ENCODE results near the gene TTF1. TPM values are rescaled to one million over a fixed set of nuclear protein-coding genes. Genes with fewer than 3 reads are reported as not detected.
A peak's percentile ranks its signal among the peaks of the same experiment; 100 is the strongest.

TTF1 gene
- total and polyA plus RNA-seq, 10 of the 15 experiments (the other 5 are each of a cell fraction or from before 2014, with no cell fraction given) = 11.3 to 25.5 (median 16.0) TPM

DNA sequence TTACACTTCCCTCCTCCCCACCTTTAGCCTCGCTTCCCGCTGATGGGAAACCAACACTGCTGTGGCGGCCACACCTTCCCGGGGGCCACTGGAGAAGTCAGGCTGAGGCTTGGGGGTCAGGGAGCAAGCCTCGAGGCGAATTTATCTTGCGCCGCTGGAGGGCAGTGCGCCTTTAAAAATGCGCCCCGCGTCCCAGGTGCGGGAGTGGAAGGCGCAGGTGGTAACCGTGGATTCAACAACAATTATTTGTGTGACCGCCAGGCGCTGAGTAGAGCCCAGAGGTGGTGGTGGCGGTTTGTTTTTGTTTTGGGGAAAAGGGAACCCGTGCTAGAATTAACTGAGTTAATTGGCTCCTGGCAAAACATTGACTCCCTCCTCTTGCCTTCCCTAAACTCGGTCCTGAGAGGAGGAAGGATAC, 4.5 kb upstream of the TTF1 start (continued):
- TF ChIP-seq, protein P1, sequence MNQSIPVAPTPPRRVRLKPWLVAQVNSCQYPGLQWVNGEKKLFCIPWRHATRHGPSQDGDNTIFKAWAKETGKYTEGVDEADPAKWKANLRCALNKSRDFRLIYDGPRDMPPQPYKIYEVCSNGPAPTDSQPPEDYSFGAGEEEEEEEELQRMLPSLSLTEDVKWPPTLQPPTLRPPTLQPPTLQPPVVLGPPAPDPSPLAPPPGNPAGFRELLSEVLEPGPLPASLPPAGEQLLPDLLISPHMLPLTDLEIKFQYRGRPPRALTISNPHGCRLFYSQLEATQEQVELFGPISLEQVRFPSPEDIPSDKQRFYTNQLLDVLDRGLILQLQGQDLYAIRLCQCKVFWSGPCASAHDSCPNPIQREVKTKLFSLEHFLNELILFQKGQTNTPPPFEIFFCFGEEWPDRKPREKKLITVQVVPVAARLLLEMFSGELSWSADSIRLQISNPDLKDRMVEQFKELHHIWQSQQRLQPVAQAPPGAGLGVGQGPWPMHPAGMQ (IDR thresholded peaks at IDR 0.05; ENCODE audit: borderline replicate concordance) = no peak
- TF ChIP-seq, protein P2, sequence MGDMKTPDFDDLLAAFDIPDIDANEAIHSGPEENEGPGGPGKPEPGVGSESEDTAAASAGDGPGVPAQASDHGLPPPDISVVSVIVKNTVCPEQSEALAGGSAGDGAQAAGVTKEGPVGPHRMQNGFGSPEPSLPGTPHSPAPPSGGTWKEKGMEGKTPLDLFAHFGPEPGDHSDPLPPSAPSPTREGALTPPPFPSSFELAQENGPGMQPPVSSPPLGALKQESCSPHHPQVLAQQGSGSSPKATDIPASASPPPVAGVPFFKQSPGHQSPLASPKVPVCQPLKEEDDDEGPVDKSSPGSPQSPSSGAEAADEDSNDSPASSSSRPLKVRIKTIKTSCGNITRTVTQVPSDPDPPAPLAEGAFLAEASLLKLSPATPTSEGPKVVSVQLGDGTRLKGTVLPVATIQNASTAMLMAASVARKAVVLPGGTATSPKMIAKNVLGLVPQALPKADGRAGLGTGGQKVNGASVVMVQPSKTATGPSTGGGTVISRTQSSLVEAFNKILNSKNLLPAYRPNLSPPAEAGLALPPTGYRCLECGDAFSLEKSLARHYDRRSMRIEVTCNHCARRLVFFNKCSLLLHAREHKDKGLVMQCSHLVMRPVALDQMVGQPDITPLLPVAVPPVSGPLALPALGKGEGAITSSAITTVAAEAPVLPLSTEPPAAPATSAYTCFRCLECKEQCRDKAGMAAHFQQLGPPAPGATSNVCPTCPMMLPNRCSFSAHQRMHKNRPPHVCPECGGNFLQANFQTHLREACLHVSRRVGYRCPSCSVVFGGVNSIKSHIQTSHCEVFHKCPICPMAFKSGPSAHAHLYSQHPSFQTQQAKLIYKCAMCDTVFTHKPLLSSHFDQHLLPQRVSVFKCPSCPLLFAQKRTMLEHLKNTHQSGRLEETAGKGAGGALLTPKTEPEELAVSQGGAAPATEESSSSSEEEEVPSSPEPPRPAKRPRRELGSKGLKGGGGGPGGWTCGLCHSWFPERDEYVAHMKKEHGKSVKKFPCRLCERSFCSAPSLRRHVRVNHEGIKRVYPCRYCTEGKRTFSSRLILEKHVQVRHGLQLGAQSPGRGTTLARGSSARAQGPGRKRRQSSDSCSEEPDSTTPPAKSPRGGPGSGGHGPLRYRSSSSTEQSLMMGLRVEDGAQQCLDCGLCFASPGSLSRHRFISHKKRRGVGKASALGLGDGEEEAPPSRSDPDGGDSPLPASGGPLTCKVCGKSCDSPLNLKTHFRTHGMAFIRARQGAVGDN (IDR thresholded peaks at IDR 0.05) = no peak
- TF ChIP-seq ZSCAN29 (IDR thresholded peaks at IDR 0.05) = no peak
- TF ChIP-seq RB1 (IDR thresholded peaks at IDR 0.05; ENCODE audit: borderline replicate concordance) = no peak
- TF ChIP-seq, protein P3, sequence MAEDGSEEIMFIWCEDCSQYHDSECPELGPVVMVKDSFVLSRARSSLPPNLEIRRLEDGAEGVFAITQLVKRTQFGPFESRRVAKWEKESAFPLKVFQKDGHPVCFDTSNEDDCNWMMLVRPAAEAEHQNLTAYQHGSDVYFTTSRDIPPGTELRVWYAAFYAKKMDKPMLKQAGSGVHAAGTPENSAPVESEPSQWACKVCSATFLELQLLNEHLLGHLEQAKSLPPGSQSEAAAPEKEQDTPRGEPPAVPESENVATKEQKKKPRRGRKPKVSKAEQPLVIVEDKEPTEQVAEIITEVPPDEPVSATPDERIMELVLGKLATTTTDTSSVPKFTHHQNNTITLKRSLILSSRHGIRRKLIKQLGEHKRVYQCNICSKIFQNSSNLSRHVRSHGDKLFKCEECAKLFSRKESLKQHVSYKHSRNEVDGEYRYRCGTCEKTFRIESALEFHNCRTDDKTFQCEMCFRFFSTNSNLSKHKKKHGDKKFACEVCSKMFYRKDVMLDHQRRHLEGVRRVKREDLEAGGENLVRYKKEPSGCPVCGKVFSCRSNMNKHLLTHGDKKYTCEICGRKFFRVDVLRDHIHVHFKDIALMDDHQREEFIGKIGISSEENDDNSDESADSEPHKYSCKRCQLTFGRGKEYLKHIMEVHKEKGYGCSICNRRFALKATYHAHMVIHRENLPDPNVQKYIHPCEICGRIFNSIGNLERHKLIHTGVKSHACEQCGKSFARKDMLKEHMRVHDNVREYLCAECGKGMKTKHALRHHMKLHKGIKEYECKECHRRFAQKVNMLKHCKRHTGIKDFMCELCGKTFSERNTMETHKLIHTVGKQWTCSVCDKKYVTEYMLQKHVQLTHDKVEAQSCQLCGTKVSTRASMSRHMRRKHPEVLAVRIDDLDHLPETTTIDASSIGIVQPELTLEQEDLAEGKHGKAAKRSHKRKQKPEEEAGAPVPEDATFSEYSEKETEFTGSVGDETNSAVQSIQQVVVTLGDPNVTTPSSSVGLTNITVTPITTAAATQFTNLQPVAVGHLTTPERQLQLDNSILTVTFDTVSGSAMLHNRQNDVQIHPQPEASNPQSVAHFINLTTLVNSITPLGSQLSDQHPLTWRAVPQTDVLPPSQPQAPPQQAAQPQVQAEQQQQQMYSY (CRISPR knock-in tag; IDR thresholded peaks at IDR 0.05) = no peak
- TF ChIP-seq NFYA (IDR thresholded peaks at IDR 0.05; ENCODE audit: borderline replicate concordance, low read depth, low read length) = no peak
- TF ChIP-seq PML (IDR thresholded peaks at IDR 0.05; ENCODE audit: low read length) = no peak
- TF ChIP-seq ATF7 (IDR thresholded peaks at IDR 0.05; ENCODE audit: low read depth) = no peak
- 0 out of 2 replicates have a peak, but pooled peaks have one; percentile 22 for TF ChIP-seq SMARCA5 (IDR thresholded peaks at IDR 0.05)
- TF ChIP-seq DPF2 (IDR thresholded peaks at IDR 0.05) = no peak
- no peak for TF ChIP-seq CREB1 (IDR thresholded peaks at IDR 0.05; ENCODE audit: low read depth)
- TF ChIP-seq, protein P4, sequence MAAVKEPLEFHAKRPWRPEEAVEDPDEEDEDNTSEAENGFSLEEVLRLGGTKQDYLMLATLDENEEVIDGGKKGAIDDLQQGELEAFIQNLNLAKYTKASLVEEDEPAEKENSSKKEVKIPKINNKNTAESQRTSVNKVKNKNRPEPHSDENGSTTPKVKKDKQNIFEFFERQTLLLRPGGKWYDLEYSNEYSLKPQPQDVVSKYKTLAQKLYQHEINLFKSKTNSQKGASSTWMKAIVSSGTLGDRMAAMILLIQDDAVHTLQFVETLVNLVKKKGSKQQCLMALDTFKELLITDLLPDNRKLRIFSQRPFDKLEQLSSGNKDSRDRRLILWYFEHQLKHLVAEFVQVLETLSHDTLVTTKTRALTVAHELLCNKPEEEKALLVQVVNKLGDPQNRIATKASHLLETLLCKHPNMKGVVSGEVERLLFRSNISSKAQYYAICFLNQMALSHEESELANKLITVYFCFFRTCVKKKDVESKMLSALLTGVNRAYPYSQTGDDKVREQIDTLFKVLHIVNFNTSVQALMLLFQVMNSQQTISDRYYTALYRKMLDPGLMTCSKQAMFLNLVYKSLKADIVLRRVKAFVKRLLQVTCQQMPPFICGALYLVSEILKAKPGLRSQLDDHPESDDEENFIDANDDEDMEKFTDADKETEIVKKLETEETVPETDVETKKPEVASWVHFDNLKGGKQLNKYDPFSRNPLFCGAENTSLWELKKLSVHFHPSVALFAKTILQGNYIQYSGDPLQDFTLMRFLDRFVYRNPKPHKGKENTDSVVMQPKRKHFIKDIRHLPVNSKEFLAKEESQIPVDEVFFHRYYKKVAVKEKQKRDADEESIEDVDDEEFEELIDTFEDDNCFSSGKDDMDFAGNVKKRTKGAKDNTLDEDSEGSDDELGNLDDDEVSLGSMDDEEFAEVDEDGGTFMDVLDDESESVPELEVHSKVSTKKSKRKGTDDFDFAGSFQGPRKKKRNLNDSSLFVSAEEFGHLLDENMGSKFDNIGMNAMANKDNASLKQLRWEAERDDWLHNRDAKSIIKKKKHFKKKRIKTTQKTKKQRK (IDR thresholded peaks at IDR 0.05; ENCODE audit: low read depth, low read length) = no peak
- TF ChIP-seq SP1 (IDR thresholded peaks at IDR 0.05; ENCODE audit: low read depth, low read length) = no peak
- TF ChIP-seq, protein P5, sequence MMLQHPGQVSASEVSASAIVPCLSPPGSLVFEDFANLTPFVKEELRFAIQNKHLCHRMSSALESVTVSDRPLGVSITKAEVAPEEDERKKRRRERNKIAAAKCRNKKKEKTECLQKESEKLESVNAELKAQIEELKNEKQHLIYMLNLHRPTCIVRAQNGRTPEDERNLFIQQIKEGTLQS (IDR thresholded peaks at IDR 0.05; ENCODE audit: borderline replicate concordance, extremely low read depth, low read depth, low read length) = no peak
- TF ChIP-seq RCOR1 (conservative IDR thresholded peaks at IDR 0.05; ENCODE audit: low read depth, low read length) = no peak
- no peak for TF ChIP-seq NBN (IDR thresholded peaks at IDR 0.05)
- TF ChIP-seq IRF4 (IDR thresholded peaks at IDR 0.05; ENCODE audit: low read depth, low read length) = no peak
- TF ChIP-seq SREBF1 (IDR thresholded peaks at IDR 0.05; ENCODE audit: low read length) = no peak
- TF ChIP-seq NFXL1 (IDR thresholded peaks at IDR 0.05; ENCODE audit: borderline replicate concordance) = no peak
- TF ChIP-seq CHD1 (IDR thresholded peaks at IDR 0.05; ENCODE audit: low read depth, low read length) = no peak

Measured in GM12878 (cell line).